ENCODE measurements around the gene PTPN1.

Gene PTPN1

GRCh38 chr20:50580016-50580747 lies 70.0 kb downstream of the PTPN1 start:
- peak; percentile 55 for DNase-seq

GRCh38 chr20:50580842-50581544 lies 70.8 kb downstream of the PTPN1 start:
- no peak for DNase-seq

- no peak for DNase-seq
Measured at GRCh38 chr20:50582092-50582491, 71.9 kb downstream of the PTPN1 start.

GRCh38 chr20:50582591-50583234 lies 72.5 kb downstream of the PTPN1 start:
- no peak for DNase-seq

GRCh38 chr20:50583442-50584150 lies 73.4 kb downstream of the PTPN1 start:
- DNase-seq, result no peak

GRCh38 chr20:50584687-50585086 lies 74.5 kb downstream of the PTPN1 start:
- DNase-seq, result no peak

GRCh38 chr20:50585214-50585613 lies 75.0 kb downstream of the PTPN1 start:
- DNase-seq, result no peak

- DNase-seq, result no peak
Measured at GRCh38 chr20:50585678-50586077, 75.5 kb downstream of the PTPN1 start.

- DNase-seq, result no peak
Measured at GRCh38 chr20:50586531-50587232, 76.5 kb downstream of the PTPN1 start.

- no peak for DNase-seq
Measured at GRCh38 chr20:50587291-50587961, 77.2 kb downstream of the PTPN1 start.

GRCh38 chr20:50588034-50588736 lies 78.0 kb downstream of the PTPN1 start:
- peak; percentile 78 for DNase-seq

- no peak for DNase-seq
Measured at GRCh38 chr20:50589548-50590347, 79.6 kb downstream of the PTPN1 start.

- DNase-seq, result no peak
Measured at GRCh38 chr20:50590348-50590664, 80.1 kb downstream of the PTPN1 start.

GRCh38 chr20:50591233-50591852 lies 81.2 kb downstream of the PTPN1 start:
- DNase-seq, result no peak

GRCh38 chr20:50592282-50593004 lies 82.3 kb downstream of the PTPN1 start:
- no peak for DNase-seq

GRCh38 chr20:50593005-50593335 lies 82.8 kb downstream of the PTPN1 start:
- no peak for DNase-seq

GRCh38 chr20:50594231-50594590 lies 84.0 kb downstream of the PTPN1 start:
- DNase-seq, result no peak

GRCh38 chr20:50594591-50595432 lies 84.6 kb downstream of the PTPN1 start:
- DNase-seq, result no peak

- no peak for DNase-seq
Measured at GRCh38 chr20:50595433-50595895, 85.3 kb downstream of the PTPN1 start.
